AG09319 (cell line): ENCODE data around the gene PSMC6.

ENCODE experiments used
- DNase-seq: peaks from one replicate; pipeline ENCODE4 v3.0.0-alpha.2; 2010; ENCODE audit warnings: low read depth; ENCODE audit errors: extremely low read depth
- TF ChIP-seq, protein P1 (sequence below): IDR thresholded peaks from 2 replicates; pipeline ENCODE4 v1.5.1; 2011; ENCODE audit warnings: low read depth, mild to moderate bottlenecking, inconsistent platforms, low read length, moderate library complexity

The PSMC6 gene

DNA sequence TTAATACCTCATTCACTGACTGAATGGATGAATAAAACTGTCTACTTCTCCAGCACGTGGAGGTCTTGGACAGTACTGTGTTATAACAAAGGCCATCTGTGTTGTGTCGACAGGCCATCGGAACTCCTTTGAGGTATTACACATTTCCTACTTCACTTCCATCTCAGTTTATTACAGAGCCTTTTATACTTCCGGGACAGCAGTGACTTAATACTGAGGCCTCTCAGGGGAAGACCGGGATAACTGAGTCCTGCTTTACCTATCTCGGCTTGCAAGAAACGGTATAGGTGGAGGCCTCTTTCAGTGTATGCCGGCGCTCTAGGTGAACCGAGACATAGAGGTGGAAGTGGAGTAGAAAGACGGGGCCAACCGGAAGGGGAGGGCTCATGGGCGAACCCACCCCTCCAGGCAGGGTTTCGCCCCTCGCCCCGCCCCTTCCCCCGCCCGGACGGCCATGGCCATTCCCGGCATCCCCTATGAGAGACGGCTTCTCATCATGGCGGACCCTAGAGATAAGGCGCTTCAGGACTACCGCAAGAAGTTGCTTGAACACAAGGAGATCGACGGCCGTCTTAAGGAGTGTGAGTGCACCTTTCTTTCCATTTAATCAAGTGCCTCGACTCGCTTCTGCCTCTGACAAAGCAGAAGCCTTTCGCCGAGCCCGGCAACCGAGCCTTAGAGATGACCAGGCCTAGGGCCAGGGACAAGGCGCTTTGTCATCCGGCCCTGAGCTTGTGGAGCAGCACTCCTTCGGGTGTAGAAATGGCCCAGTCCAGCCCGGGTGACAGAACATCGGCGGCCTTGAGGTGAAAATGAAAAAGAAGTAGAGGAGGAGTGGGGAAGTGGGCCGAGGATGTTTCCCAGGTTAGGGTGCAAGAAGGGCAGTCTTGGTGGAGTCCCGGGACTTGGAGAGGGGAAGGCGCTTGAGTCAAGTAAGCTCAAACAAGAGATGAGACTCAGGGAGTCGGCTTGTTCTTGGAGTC, at the start of gene PSMC6:
PSMC6 (plus strand) TSS at position 477 of the 983 bp plus-strand sequence; CDS start at position 497, 20 bp downstream.
- peak; percentile 66 for DNase-seq
- TF ChIP-seq, protein P1, sequence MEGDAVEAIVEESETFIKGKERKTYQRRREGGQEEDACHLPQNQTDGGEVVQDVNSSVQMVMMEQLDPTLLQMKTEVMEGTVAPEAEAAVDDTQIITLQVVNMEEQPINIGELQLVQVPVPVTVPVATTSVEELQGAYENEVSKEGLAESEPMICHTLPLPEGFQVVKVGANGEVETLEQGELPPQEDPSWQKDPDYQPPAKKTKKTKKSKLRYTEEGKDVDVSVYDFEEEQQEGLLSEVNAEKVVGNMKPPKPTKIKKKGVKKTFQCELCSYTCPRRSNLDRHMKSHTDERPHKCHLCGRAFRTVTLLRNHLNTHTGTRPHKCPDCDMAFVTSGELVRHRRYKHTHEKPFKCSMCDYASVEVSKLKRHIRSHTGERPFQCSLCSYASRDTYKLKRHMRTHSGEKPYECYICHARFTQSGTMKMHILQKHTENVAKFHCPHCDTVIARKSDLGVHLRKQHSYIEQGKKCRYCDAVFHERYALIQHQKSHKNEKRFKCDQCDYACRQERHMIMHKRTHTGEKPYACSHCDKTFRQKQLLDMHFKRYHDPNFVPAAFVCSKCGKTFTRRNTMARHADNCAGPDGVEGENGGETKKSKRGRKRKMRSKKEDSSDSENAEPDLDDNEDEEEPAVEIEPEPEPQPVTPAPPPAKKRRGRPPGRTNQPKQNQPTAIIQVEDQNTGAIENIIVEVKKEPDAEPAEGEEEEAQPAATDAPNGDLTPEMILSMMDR, result no peak

DNA sequence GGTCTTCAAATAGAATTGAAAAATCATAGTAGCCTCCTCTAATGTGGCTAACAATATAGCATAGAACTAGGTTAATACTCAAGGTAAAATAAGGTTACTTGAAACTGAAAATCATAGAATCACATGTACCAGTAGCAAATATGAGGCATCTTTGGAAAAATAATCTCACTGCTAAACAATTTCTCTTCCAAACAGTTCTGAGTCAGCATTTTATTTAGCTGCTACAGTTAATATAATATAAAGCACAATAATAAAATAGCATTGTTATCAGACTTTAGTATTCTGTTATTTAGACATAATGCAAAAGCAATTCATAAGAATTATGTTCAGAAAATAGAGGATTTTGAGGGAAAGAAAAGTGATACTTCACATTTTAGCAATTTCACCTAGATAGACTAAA, 46.7 kb upstream of the PSMC6 start:
- no peak for DNase-seq
- TF ChIP-seq, protein P1, result no peak

DNA sequence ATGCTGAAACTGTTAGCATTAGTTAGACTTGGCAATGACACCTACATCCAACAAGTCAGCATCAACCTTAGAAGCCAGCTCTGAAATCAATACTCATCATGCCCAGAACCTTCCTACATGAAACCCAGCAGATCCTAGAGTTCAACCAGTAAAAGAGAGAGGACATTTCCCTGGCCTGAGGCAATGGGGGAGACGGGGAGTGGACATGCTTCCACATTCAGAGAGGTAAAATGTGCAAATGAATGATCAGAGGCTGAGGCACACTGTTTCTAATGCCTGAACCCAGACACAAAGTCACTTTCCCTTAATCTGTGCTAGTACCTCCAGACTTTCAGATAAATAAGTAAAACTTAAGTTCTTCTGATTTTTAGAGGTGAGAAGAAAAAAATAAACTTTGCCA, 46.2 kb upstream of the PSMC6 start:
- TF ChIP-seq, protein P1, result no peak
- no peak for DNase-seq

DNA sequence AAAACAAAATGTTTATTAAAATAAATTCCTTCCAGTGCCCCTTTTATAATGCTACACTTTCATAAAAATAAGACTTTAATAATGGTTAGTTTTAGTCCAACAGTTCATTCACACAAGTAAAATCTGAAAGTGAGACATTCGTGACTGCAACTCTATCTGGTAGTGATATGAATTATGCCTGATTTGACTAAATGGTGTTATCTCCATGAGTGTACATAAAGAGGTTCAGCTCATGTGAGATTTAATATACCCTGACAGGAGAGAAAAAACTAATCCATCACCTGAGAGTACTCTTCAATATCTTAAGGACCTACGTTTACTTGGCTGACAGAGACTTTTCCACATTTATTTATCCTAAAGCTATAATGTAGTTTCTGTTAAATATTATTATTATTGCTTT, 45.7 kb upstream of the PSMC6 start:
- TF ChIP-seq, protein P1, result no peak
- DNase-seq, result no peak

DNA sequence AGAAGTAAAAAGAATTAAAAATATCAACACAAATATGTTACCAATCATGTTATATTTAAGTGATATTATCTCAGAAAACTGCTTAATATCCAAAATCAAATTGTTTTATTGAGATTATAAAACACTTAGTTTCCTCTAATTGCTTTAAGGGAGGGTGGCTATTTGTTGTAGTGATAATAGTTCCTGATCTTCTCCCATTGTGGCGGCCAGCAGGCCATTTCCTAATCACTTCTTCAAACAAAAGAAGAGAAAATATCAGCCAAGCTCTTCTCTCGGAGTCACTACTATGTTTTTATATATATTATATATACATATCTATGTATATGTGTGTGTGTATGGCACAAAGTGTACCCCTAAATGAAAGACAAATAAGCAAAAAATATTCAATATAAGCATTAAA, 43.1 kb upstream of the PSMC6 start:
- TF ChIP-seq, protein P1, result no peak

GRCh38 chr14:52678591-52678990, 28.4 kb upstream of the PSMC6 start:
- no peak for DNase-seq
- TF ChIP-seq, protein P1, result peak; percentile 10

More for the DNA sequence above, 43.1 kb upstream of the PSMC6 start:
- DNase-seq, result no peak

- DNase-seq, result no peak
- TF ChIP-seq, protein P1, result no peak
Measured at GRCh38 chr14:52683985-52684520, 22.9 kb upstream of the PSMC6 start.
